ENCODE data around the gene SLC49A3. TPM values are rescaled to one million over a fixed set of nuclear protein-coding genes. Genes with fewer than 3 reads are reported as not detected.

Gene SLC49A3
- total RNA-seq, 1 donor from 2014 or later: 0.67 TPM

- TF ChIP-seq, protein P1, sequence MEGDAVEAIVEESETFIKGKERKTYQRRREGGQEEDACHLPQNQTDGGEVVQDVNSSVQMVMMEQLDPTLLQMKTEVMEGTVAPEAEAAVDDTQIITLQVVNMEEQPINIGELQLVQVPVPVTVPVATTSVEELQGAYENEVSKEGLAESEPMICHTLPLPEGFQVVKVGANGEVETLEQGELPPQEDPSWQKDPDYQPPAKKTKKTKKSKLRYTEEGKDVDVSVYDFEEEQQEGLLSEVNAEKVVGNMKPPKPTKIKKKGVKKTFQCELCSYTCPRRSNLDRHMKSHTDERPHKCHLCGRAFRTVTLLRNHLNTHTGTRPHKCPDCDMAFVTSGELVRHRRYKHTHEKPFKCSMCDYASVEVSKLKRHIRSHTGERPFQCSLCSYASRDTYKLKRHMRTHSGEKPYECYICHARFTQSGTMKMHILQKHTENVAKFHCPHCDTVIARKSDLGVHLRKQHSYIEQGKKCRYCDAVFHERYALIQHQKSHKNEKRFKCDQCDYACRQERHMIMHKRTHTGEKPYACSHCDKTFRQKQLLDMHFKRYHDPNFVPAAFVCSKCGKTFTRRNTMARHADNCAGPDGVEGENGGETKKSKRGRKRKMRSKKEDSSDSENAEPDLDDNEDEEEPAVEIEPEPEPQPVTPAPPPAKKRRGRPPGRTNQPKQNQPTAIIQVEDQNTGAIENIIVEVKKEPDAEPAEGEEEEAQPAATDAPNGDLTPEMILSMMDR (IDR thresholded peaks at IDR 0.05): no peak
- Mint-ChIP-seq H3K36me3 (ENCODE audit: unreplicated experiment) (no peaks in the 10 kb centered on the region), H3K4me3 (ENCODE audit: unreplicated experiment) (no peak overlapping the region), H3K9me3 (ENCODE audit: unreplicated experiment) (no peaks in the 10 kb centered on the region), H3K27ac (ENCODE audit: unreplicated experiment) (no peak overlapping the region), H3K4me1 (ENCODE audit: unreplicated experiment) (peaks cover 16% of the 10 kb centered on the region), H3K27me3 (ENCODE audit: unreplicated experiment) (no peaks in the 10 kb centered on the region)
- no peak for DNase-seq (ENCODE audit: extremely low spot score, unreplicated experiment)
Measured at GRCh38 chr4:685679-686412, 3.1 kb downstream of the SLC49A3 start.

DNA sequence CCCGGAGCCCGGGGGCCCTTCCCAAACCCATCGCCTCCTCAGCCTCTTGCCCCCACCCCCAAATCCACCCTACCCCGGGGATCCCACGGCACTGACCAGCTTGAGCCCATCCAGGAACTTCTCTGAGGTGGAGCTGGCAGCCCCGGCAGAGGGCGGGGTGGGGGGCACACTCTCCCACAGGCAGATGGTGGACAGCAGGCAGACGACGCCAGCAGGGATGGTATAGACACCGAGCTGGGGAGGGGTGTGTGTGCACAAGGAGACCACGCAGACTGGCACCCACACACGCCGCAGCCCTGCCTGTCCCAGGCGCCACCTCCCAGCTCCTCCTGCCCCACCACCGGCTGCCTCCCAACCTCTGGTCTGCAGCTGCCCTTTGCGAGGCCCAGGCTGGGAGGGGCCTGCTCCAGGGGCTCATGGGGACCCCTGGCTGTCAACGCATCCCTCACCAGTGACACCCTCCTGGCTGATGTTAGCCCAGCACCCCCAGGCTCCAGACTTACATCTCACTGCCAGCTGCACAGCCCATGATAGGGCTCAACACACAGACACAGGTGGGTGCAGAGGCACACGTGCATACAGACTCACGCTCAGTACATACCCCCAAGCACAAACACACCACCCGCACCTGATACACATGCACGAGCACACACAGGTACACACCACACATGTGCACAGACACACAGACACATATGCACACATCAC, 4.2 kb downstream of the SLC49A3 start:
- Mint-ChIP-seq H3K27me3 (ENCODE audit: unreplicated experiment) (no peaks in the 10 kb centered on the region), H3K4me3 (ENCODE audit: unreplicated experiment) (no peak overlapping the region), H3K9me3 (ENCODE audit: unreplicated experiment) (no peaks in the 10 kb centered on the region), H3K27ac (ENCODE audit: unreplicated experiment) (no peak overlapping the region), H3K4me1 (ENCODE audit: unreplicated experiment) (peaks cover 18% of the 10 kb centered on the region), H3K36me3 (ENCODE audit: unreplicated experiment) (no peaks in the 10 kb centered on the region)
- DNase-seq (ENCODE audit: extremely low spot score, unreplicated experiment): no peak
- TF ChIP-seq, protein P1 (IDR thresholded peaks at IDR 0.05): no peak

DNA sequence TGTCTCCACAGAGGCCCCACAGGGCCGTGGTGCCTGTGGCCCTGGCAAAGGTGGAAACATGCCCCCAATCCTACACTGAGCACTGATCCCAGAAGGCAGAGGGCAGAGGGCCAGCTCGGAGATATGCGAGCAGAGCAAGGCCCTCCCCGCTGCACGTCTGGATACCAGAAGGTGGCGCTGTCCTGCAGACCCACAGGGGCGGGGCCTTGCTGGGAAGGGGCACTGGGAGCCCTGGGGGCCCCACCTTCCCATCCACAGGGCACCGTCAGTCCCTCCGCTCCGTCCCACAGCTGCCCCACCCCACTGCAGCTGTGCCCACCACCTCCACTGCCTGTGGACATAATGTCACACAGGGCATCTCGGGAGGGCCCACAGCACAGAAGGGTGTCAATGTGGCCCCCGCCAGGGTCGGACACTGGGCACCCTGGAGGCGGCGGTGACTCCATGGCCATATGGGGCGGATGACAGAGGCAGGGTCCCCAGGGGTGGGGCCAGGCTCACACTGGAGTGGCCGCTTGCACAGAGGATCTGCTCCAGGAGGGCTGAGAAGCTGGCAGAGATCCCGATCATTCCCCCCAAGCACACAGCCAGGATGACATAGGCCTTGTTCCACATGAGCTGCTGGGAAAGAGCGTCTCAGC, 4.8 kb downstream of the SLC49A3 start:
- H3K4me3 Mint-ChIP-seq (ENCODE audit: unreplicated experiment): no peak overlapping the region
- H3K9me3 Mint-ChIP-seq (ENCODE audit: unreplicated experiment): no peaks in the 10 kb centered on the region
- no peak overlapping the region for H3K27ac Mint-ChIP-seq (ENCODE audit: unreplicated experiment)
- H3K36me3 Mint-ChIP-seq (ENCODE audit: unreplicated experiment): no peaks in the 10 kb centered on the region
- no peak for DNase-seq (ENCODE audit: extremely low spot score, unreplicated experiment)
- peaks cover 18% of the 10 kb centered on the region for H3K4me1 Mint-ChIP-seq (ENCODE audit: unreplicated experiment)
- TF ChIP-seq, protein P1 (IDR thresholded peaks at IDR 0.05): peak; percentile 69
- H3K27me3 Mint-ChIP-seq (ENCODE audit: unreplicated experiment): no peaks in the 10 kb centered on the region

GRCh38 chr4:683247-683897, 5.6 kb downstream of the SLC49A3 start:
- DNase-seq (ENCODE audit: extremely low spot score, unreplicated experiment): no peak
- no peaks in the 10 kb centered on the region for H3K27me3 Mint-ChIP-seq (ENCODE audit: unreplicated experiment)
- no peaks in the 10 kb centered on the region for H3K9me3 Mint-ChIP-seq (ENCODE audit: unreplicated experiment)
- TF ChIP-seq, protein P1 (IDR thresholded peaks at IDR 0.05): no peak
- no peak overlapping the region for H3K4me3 Mint-ChIP-seq (ENCODE audit: unreplicated experiment)
- H3K4me1 Mint-ChIP-seq (ENCODE audit: unreplicated experiment): peaks cover 18% of the 10 kb centered on the region
- no peak overlapping the region for H3K27ac Mint-ChIP-seq (ENCODE audit: unreplicated experiment)
- no peaks in the 10 kb centered on the region for H3K36me3 Mint-ChIP-seq (ENCODE audit: unreplicated experiment)

All from osteocyte (in vitro differentiated cells).